Right lobe of liver (tissue), 6 donors: ENCODE data around the gene SETDB1. TPM values are rescaled to one million over a fixed set of nuclear protein-coding genes. Genes with fewer than 3 reads are reported as not detected.

Experiments used
- ATAC-seq, 4 donors: fragments of 200-7000 bp; cut with Tn5 transposase; one replicate each; pipeline ENCODE4 v1.9.1; 2020; ENCODE audit warnings: mild to moderate bottlenecking in 4 of 4, moderate library complexity in 4 of 4
- DNase-seq, 3 donors: peaks; one replicate each; pipeline ENCODE4 v3.0.0-alpha.2; 2020
- H3K27ac ChIP-seq, 3 donors: fragments of 200-600 bp; one replicate each; pipeline ENCODE4 v1.8.0; 2022
- H3K27me3 ChIP-seq, 2 donors: fragments of 200-600 bp; one replicate each; pipeline ENCODE4 v1.8.0; 2022
- H3K36me3 ChIP-seq, 4 donors: fragments of 200-600 bp; sonication (generic) in 1 of 4; one replicate each; pipeline versions ENCODE4 v1.5.1 to v1.8.0; 2017 to 2022; ENCODE audit warnings: control low read depth in 1 of 4
- H3K4me1 ChIP-seq, 4 donors: fragments of 200-600 bp; sonication (generic) in 1 of 4; one replicate each; pipeline versions ENCODE4 v1.5.1 to v1.8.0; 2017 to 2022; ENCODE audit warnings: control low read depth in 1 of 4
- H3K4me3 ChIP-seq, 3 donors: fragments of 200-600 bp; one replicate each; pipeline ENCODE4 v1.8.0; 2022
- H3K9me3 ChIP-seq, 4 donors: fragments of 200-600 bp; sonication (generic) in 1 of 4; one replicate each; pipeline versions ENCODE4 v1.5.1 to v1.8.0; 2017 to 2022; ENCODE audit warnings: control low read depth in 1 of 4
- CTCF ChIP-seq, 4 donors: fragments of 200-600 bp in 3 of 4; fragments of 450-650 bp in 1 of 4; IDR thresholded peaks; one replicate each; pipeline versions ENCODE4 v1.5.1 to v1.8.0; 2016 to 2022; ENCODE audit warnings: antibody characterized with exemption in 4 of 4, mild to moderate bottlenecking in 2 of 4
- POLR2A ChIP-seq: fragments of 450-650 bp; IDR thresholded peaks from one replicate; pipeline ENCODE4 v1.6.1; 2017; ENCODE audit warnings: antibody characterized with exemption, mild to moderate bottlenecking
- WGBS: methylation state at CpG from one replicate; pipeline ENCODE4 v1.1.6; 2018; ENCODE audit warnings: low coverage, low lambda C conversion rate; ENCODE audit not compliant: insufficient coverage; ENCODE audit errors: missing lambda C conversion rate; 5-methylcytosine and 5-hydroxymethylcytosine counted together
- intact Hi-C, 2 donors: fragments of 100-400 bp; cut with DNase I; formaldehyde crosslinking; loops; one replicate each; pipeline versions ENCODE4 v1.11.2 to v1.14.1; 2022
- total RNA-seq, 6 experiments: library from RNA; depleted of rRNA in 2 of 6; stranded (reverse); fragments of >200 nt in 2 of 6; fragmentation: NEBNext Ultra II Directional in 3 of 6; extraction: Animal tissue kit (Norgen Biotek cat#: 25700) in 3 of 6; gene quantifications; one replicate each; pipeline versions ENCODE4 v1.1.0 to v1.2.4, GENCODE V29; 2016 to 2023
- donor health status: DM: no; HTN: yes; CAD: no.
- donor health status: DM: no; HTN: no; CAD: no.
- donor health status: DM: no; HTN: no; CAD: no.
- donor health status: DM: no; HTN: yes; CAD: no.
- donor health status: DM: no; HTN: yes; CAD: no.

The SETDB1 gene
- total RNA-seq, 6 experiments from 2014 or later: 10.4 to 17.8 (median 12.9) TPM

GRCh38 chr1:150944856-150945255, 18.7 kb downstream of the SETDB1 start:
- intact Hi-C loops: no loop called here
- ATAC-seq (no peak), DNase-seq (no peak)
- 74% methylated on average over 5 of the region's 5 CpGs for WGBS
- Histone ChIP-seq H3K27ac (no peak overlapping the region), H3K27me3 (no peaks in the 10 kb centered on the region), H3K4me3 (no peak overlapping the region), H3K36me3 (peaks cover 0 to 99% (median 51%) of the 10 kb centered on the region in 4 donors), H3K9me3 (no peaks in the 10 kb centered on the region), H3K4me1 (no peaks in the 10 kb centered on the region)
- no peak for TF ChIP-seq CTCF (IDR thresholded peaks at IDR 0.05)
- no peak for TF ChIP-seq POLR2A

DNA sequence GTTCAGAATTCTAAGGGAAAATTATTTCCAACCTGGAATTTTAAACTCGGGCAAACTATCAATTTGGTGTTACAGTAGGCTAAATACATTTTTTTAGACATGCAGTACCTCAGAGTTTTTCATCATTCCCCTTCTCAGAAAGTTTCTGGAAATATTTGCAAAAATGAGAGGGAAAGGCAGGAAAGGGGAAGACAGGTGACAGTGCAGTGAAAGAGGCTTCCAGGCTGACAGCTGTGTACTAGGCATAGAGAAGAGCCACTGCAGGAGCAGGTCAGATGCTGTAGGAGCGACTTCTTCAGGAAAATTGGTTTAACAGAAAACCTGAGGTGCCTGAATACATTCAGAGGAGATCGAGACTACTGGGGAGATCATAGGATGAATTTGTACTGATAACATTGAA, 28.5 kb downstream of the SETDB1 start:
- H3K4me1 ChIP-seq: no peaks in the 10 kb centered on the region
- H3K9me3 ChIP-seq: no peaks in the 10 kb centered on the region
- DNase-seq (no peak), ATAC-seq (no peak)
- TF ChIP-seq POLR2A (no peak), CTCF (IDR thresholded peaks at IDR 0.05) (no peak)
- H3K27ac ChIP-seq: no peak overlapping the region
- H3K4me3 ChIP-seq: no peak overlapping the region
- H3K27me3 ChIP-seq: no peaks in the 10 kb centered on the region
- peaks cover 0 to 57% (median 21%) of the 10 kb centered on the region in 4 donors for H3K36me3 ChIP-seq
- intact Hi-C loops: no loop called here
- 89% methylated on average over 3 of the region's 3 CpGs for WGBS

GRCh38 chr1:150955280-150955679, 29.1 kb downstream of the SETDB1 start:
- intact Hi-C loops: no loop called here
- Histone ChIP-seq H3K27ac (no peak overlapping the region), H3K4me1 (no peaks in the 10 kb centered on the region), H3K9me3 (no peaks in the 10 kb centered on the region), H3K27me3 (no peaks in the 10 kb centered on the region), H3K36me3 (peaks cover 0 to 57% (median 22%) of the 10 kb centered on the region in 4 donors), H3K4me3 (no peak overlapping the region)
- ATAC-seq: no peak
- DNase-seq: no peak
- no peak for TF ChIP-seq CTCF (IDR thresholded peaks at IDR 0.05)
- no peak for TF ChIP-seq POLR2A

DNA sequence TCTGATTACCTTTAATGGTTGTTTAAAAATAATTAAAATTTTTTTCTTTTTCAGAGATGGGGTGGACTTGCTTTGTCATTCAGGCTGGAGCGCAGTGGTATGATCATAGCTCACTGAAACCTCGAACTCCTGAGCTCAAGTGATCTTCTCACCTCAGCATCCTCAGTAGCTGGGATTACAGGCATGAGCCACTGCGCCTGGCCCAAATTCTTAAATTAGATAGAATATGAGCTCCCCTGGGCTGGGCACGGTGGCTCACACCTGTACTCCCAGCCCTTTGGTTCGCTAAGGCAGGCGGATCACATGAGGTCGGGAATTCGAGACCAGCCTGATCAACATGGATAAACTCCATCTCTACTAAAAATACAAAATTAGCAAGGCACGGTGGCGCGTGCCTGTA, 31.5 kb downstream of the SETDB1 start:
- H3K27me3 ChIP-seq: no peaks in the 10 kb centered on the region
- no peak overlapping the region for H3K4me3 ChIP-seq
- WGBS: 92% methylated on average over 11 of the region's 11 CpGs
- no peak overlapping the region for H3K27ac ChIP-seq
- no peaks in the 10 kb centered on the region for H3K9me3 ChIP-seq
- intact Hi-C loops: no loop called here
- ATAC-seq (no peak), DNase-seq (peak in 1 of 3 donors; percentile 26)
- TF ChIP-seq POLR2A (no peak), CTCF (IDR thresholded peaks at IDR 0.05) (no peak)
- H3K4me1 ChIP-seq: peaks cover 0 to 8% (median 0%) of the 10 kb centered on the region in 4 donors
- H3K36me3 ChIP-seq: peaks cover 0 to 56% (median 22%) of the 10 kb centered on the region in 4 donors

- 88% methylated on average over 5 of the region's 7 CpGs for WGBS
- H3K9me3 ChIP-seq: no peaks in the 10 kb centered on the region
- H3K27me3 ChIP-seq: no peaks in the 10 kb centered on the region
- peaks cover 7 to 78% (median 28%) of the 10 kb centered on the region in 4 donors for H3K36me3 ChIP-seq
- no peak overlapping the region for H3K27ac ChIP-seq
- TF ChIP-seq CTCF (IDR thresholded peaks at IDR 0.05) (no peak), POLR2A (no peak)
- ATAC-seq: peak in 2 of 4 donors; percentile 7 to 8
- peaks cover 0 to 8% (median 0%) of the 10 kb centered on the region in 4 donors for H3K4me1 ChIP-seq
- no peak overlapping the region for H3K4me3 ChIP-seq
- DNase-seq: no peak
- intact Hi-C loops: no loop called here
Measured at GRCh38 chr1:150960646-150961045, 34.5 kb downstream of the SETDB1 start.
